Gastrocnemius medialis (tissue), 4 donors: ENCODE results near the gene GRK4.

Experiments
- CTCF ChIP-seq, 5 experiments: fragments of 450-650 bp in 3 of 5; fragments of 200-600 bp in 2 of 5; sonication (generic) in 2 of 5; IDR thresholded peaks in 4 of 5; conservative IDR thresholded peaks in 1 of 5; 1 replicate in 4 of 5; 2 replicates in 1 of 5; pipeline ENCODE4 v1.5.1; 2016 to 2019; ENCODE audit warnings: antibody characterized with exemption in 5 of 5, mild to moderate bottlenecking in 3 of 5, moderate library complexity in 3 of 5
- POLR2A ChIP-seq, 2 donors: fragments of 450-650 bp; IDR thresholded peaks; one replicate each; pipeline ENCODE4 v1.6.1; 2017; ENCODE audit warnings: antibody characterized with exemption in 2 of 2, mild to moderate bottlenecking in 2 of 2, moderate library complexity in 2 of 2

DNA sequence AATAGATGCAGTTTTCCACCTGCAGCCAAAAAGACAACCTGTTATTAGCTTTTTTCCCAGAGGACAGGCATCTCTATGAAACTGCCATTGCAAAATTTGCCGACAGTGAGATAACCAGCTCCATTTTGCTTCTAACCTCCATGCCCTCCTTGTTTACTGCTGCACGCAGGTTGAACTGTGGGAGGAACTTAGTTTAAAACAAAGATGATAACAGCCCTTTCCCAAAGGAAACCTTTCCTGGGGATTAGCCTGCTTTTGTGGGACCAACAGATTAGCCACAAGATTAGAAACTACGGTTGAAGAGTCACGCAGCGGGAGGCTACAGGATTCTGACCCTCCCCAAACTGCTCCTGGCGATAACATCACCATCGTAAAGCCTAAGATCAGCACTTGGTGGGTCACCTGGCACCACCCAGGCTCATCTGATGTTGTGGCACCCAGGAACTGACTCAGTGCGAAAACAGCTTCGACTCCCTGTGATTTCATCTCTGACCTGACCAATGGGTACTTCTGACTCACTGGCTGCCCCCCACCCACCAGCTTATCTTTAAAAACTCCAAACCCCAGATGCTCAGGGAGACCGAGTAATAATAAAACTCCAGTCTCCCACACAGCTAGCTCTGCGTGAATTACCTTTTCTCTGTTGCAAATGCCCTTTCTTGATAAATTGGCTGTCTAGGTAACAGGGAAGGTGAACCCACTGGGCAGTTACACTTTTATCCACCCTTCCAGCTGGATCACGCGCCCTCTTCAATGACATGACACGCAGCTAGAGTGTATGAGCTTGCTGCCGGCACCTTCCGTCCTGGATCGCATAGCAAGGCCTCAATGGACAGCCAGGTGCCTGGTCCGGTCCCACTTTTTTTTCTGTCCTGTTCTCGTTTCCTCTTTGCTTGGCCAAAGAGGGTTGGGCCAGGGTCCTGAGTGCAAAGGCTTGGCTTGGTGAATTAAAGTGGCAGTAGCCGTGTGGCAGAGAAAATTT lies 27.3 kb upstream of the GRK4 start:
- no peak for TF ChIP-seq CTCF (IDR thresholded peaks at IDR 0.05 in 4 of 5, conservative IDR thresholded peaks at IDR 0.05 in 1 of 5)
- no peak for TF ChIP-seq POLR2A (IDR thresholded peaks at IDR 0.05)
